ENCODE results near the gene IQSEC1.

Gene IQSEC1

GRCh38 chr3:12964711-12965612 lies 108.3 kb downstream of the IQSEC1 start:
- DNase-seq: peak; percentile 61

- peak; percentile 18 for DNase-seq
These were observed 109.1 kb downstream of the IQSEC1 start for GRCh38 chr3:12963922-12964701.

GRCh38 chr3:12963231-12963896 lies 109.9 kb downstream of the IQSEC1 start:
- no peak for DNase-seq

- DNase-seq: no peak
These were observed 110.9 kb downstream of the IQSEC1 start for GRCh38 chr3:12962292-12962691.

GRCh38 chr3:12961697-12962036 lies 111.6 kb downstream of the IQSEC1 start:
- DNase-seq: no peak

GRCh38 chr3:12961007-12961696 lies 112.1 kb downstream of the IQSEC1 start:
- no peak for DNase-seq

- no peak for DNase-seq
These were observed 112.7 kb downstream of the IQSEC1 start for GRCh38 chr3:12960497-12960896.

GRCh38 chr3:12959838-12960378 lies 113.3 kb downstream of the IQSEC1 start:
- DNase-seq: no peak

GRCh38 chr3:12959410-12959809 lies 113.8 kb downstream of the IQSEC1 start:
- no peak for DNase-seq

GRCh38 chr3:12957824-12958792 lies 115.1 kb downstream of the IQSEC1 start:
- no peak for DNase-seq

- no peak for DNase-seq
These were observed 115.9 kb downstream of the IQSEC1 start for GRCh38 chr3:12957339-12957738.

- DNase-seq: no peak
These were observed 116.9 kb downstream of the IQSEC1 start for GRCh38 chr3:12956316-12956660.

GRCh38 chr3:12955651-12956315 lies 117.4 kb downstream of the IQSEC1 start:
- no peak for DNase-seq

- DNase-seq: no peak
These were observed 118.2 kb downstream of the IQSEC1 start for GRCh38 chr3:12954891-12955650.

- no peak for DNase-seq
These were observed 119.0 kb downstream of the IQSEC1 start for GRCh38 chr3:12954180-12954579.

- DNase-seq: no peak
These were observed 119.8 kb downstream of the IQSEC1 start for GRCh38 chr3:12953201-12953995.

GRCh38 chr3:12952343-12953200 lies 120.7 kb downstream of the IQSEC1 start:
- DNase-seq: no peak

Data from NCI-H510A treated with DMSO at 0.1 percent for 48 hours (cell line).